Epithelial cell of proximal tubule (primary cell): Measurements from ENCODE around the gene TTLL11. TPM values are rescaled to one million over a fixed set of nuclear protein-coding genes. Genes with fewer than 3 reads are reported as not detected.

Experiments
- DNase-seq: peaks from one replicate; pipeline ENCODE4 v3.0.0-alpha.2; 2011; ENCODE audit warnings: low read depth
- H3K4me3 ChIP-seq: 2 replicates; pipeline ENCODE4 v1.5.1; 2011; ENCODE audit warnings: low read depth, mild to moderate bottlenecking, low read length
- total RNA-seq: library from RNA; depleted of rRNA; stranded (reverse); fragments of >200 nt; gene quantifications from 2 replicates; pipeline ENCODE4 v1.2.3, GENCODE V29; 2015
- TF ChIP-seq, protein P1 (sequence below): conservative IDR thresholded peaks from 2 replicates; pipeline ENCODE4 v1.5.1; 2012; ENCODE audit warnings: low read depth, mild to moderate bottlenecking, low read length

The TTLL11 gene
- total RNA-seq, 1 donor from 2014 or later, result 0.75 TPM

DNA sequence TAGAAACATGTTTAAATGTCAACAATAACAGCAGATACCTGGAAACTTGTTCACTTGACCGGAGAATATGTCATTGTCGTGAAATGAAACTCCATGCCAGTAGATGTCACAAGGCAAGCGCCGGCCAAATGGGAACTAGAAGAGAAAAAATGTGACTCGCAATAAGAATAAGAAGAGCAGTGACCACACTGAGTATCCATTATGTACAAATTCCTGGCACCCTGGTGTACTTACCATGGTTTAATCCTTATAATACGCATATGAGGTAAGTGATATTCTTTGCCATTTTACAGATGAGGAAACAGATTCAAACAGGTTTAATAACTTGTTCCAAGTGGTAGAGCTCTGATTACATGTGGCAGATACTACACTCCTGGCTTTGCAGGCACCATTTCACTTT, 53.9 kb downstream of the TTLL11 start:
- TF ChIP-seq, protein P1, sequence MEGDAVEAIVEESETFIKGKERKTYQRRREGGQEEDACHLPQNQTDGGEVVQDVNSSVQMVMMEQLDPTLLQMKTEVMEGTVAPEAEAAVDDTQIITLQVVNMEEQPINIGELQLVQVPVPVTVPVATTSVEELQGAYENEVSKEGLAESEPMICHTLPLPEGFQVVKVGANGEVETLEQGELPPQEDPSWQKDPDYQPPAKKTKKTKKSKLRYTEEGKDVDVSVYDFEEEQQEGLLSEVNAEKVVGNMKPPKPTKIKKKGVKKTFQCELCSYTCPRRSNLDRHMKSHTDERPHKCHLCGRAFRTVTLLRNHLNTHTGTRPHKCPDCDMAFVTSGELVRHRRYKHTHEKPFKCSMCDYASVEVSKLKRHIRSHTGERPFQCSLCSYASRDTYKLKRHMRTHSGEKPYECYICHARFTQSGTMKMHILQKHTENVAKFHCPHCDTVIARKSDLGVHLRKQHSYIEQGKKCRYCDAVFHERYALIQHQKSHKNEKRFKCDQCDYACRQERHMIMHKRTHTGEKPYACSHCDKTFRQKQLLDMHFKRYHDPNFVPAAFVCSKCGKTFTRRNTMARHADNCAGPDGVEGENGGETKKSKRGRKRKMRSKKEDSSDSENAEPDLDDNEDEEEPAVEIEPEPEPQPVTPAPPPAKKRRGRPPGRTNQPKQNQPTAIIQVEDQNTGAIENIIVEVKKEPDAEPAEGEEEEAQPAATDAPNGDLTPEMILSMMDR, result no peak
- DNase-seq, result no peak
- H3K4me3 ChIP-seq, result no peak overlapping the region

- no peak overlapping the region for H3K4me3 ChIP-seq
- TF ChIP-seq, protein P1, result no peak
- peak; percentile 10 for DNase-seq
Observed at GRCh38 chr9:122036988-122037387, 56.1 kb downstream of the TTLL11 start.

- TF ChIP-seq, protein P1, result no peak
- no peak for DNase-seq
Observed at GRCh38 chr9:122036408-122036807, 56.7 kb downstream of the TTLL11 start.

DNA sequence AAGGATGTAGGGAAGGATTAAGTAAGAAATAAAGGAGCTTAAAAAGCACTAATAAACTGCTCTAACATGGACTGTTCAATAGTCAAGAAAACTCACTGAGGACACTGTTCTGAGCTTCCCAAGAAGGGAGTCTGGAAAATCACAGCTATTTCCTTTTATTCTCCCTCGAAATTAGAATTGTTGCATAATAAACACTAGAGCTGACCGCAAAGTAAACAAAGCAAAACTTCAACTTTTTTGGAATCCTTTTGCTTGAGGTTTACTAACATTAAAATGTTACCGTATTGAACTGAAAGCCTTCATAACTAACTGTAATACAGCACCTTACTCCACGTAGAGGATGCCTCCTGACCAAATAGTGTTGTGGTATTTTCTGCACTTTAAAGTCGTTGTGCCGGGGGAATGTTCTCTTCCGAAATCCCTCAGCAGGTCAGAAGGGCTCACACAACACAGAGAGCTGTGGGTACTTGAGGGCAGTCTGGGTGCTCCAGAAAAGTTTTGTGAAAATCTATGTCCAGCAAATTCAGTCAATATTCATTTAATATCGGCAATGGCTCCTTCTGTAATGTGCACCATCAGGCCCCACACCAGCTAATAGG, 59.2 kb downstream of the TTLL11 start:
- DNase-seq, result no peak
- TF ChIP-seq, protein P1, result no peak
- no peak overlapping the region for H3K4me3 ChIP-seq

More at GRCh38 chr9:122036408-122036807, 56.7 kb downstream of the TTLL11 start:
- no peak overlapping the region for H3K4me3 ChIP-seq

DNA sequence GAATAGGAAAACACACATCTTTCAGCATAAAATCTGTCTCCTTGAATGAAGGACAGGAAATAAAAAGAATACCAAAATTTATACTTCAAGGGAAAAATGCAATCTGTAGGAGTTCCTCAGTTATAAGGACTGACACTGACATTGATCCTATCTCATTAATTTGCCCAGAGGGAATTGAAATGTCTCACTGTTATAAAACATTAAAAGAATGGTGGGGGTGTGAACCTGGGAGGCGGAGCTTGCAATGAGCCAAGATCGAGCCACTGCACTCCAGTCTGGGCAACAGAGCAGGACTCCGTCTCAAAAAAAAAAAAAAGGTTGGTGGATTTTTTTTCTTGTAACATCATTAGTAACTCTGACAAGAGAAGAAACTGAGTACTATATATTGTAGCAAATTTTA, 60.8 kb downstream of the TTLL11 start:
- H3K4me3 ChIP-seq, result peak overlapping the region; percentile 21
- TF ChIP-seq, protein P1, result no peak
- DNase-seq, result peak; percentile 27

GRCh38 chr9:122031776-122032175, 61.3 kb downstream of the TTLL11 start:
- DNase-seq, result peak; percentile 39
- TF ChIP-seq, protein P1, result no peak
- peak overlapping the region; percentile 21 for H3K4me3 ChIP-seq

GRCh38 chr9:122031157-122031556, 62.0 kb downstream of the TTLL11 start:
- peak overlapping the region; percentile 21 for H3K4me3 ChIP-seq
- DNase-seq, result no peak
- TF ChIP-seq, protein P1, result no peak
